Vagina (tissue), 2 donors: ENCODE measurements around the gene CHST5. TPM values are rescaled to one million over a fixed set of nuclear protein-coding genes. Genes with fewer than 3 reads are reported as not detected.
"Not testable (repeated sequence)": the region's sequence is repeated elsewhere in the genome, so short reads cannot be mapped to it uniquely, and the experiment has no call there.

ENCODE experiments used
- DNase-seq, 2 donors: peaks; one replicate each; pipeline ENCODE4 v3.0.0-alpha.2; 2017; ENCODE audit errors: extremely low spot score in 2 of 2
- H3K27ac ChIP-seq: fragments of 200-600 bp; sonication (generic); one replicate; pipeline ENCODE4 v1.5.1; 2019
- H3K27me3 ChIP-seq: fragments of 200-600 bp; sonication (generic); one replicate; pipeline ENCODE4 v1.5.1; 2019
- H3K36me3 ChIP-seq, 2 donors: fragments of 200-600 bp; sonication (generic); one replicate each; pipeline ENCODE4 v1.5.1; 2017 to 2019
- H3K4me1 ChIP-seq: fragments of 200-600 bp; sonication (generic); one replicate; pipeline ENCODE4 v1.5.1; 2019
- H3K4me3 ChIP-seq, 2 donors: fragments of 200-600 bp; sonication (generic); 1 replicate in 1 of 2; 2 replicates in 1 of 2; pipeline ENCODE4 v1.5.1; 2016 to 2019
- H3K9me3 ChIP-seq: fragments of 200-600 bp; sonication (generic); one replicate; pipeline ENCODE4 v1.5.1; 2019
- CTCF ChIP-seq, 3 experiments: fragments of 450-650 bp in 2 of 3; fragments of 200-600 bp in 1 of 3; sonication (generic) in 1 of 3; IDR thresholded peaks; one replicate each; pipeline ENCODE4 v1.5.1; 2017 to 2019; ENCODE audit warnings: antibody characterized with exemption in 3 of 3, mild to moderate bottlenecking in 2 of 3, moderate library complexity in 2 of 3
- POLR2A ChIP-seq, 2 donors: fragments of 450-650 bp; IDR thresholded peaks; one replicate each; pipeline ENCODE4 v1.6.1; 2017; ENCODE audit warnings: antibody characterized with exemption in 2 of 2, mild to moderate bottlenecking in 2 of 2, moderate library complexity in 2 of 2
- POLR2AphosphoS5 ChIP-seq, 2 donors: sonication (generic); formaldehyde crosslinking; IDR thresholded peaks; one replicate each; pipeline ENCODE4 v1.9.0; 2017; ENCODE audit warnings: antibody characterized with exemption in 2 of 2, mild to moderate bottlenecking in 2 of 2, low read depth in 1 of 2; ENCODE audit not compliant: insufficient read depth in 1 of 2
- intact Hi-C: fragments of 100-400 bp; cut with DNase I; formaldehyde crosslinking; loops from one replicate; pipeline ENCODE4 v1.15.1; 2023
- total RNA-seq: library from RNA; depleted of rRNA; stranded (reverse); fragments of >200 nt; gene quantifications from one replicate; pipeline ENCODE4 v1.2.3, GENCODE V29; 2016

CHST5 gene
- total RNA-seq, 1 donor from 2014 or later = not detected

GRCh38 chr16:75541236-75541635 is 5.3 kb upstream of the CHST5 start:
- Histone ChIP-seq H3K36me3 (peaks cover 0 to 10% of the 10 kb centered on the region in 2 donors), H3K4me1 (no peaks in the 10 kb centered on the region), H3K4me3 (no peak overlapping the region), H3K9me3 (no peaks in the 10 kb centered on the region), H3K27me3 (no peaks in the 10 kb centered on the region), H3K27ac (no peak overlapping the region)
- TF ChIP-seq POLR2AphosphoS5 (IDR thresholded peaks at IDR 0.05; ENCODE audit: insufficient read depth in 1 of 2, low read depth in 1 of 2) = no peak
- TF ChIP-seq CTCF (IDR thresholded peaks at IDR 0.05) = no peak
- DNase-seq = no peak
- intact Hi-C loops = no loop called here

- not testable (repeated sequence) for DNase-seq
These were observed 3.1 kb upstream of the CHST5 start for GRCh38 chr16:75538882-75539565.

GRCh38 chr16:75537776-75538175 is 1.9 kb upstream of the CHST5 start:
- Histone ChIP-seq H3K27me3 (no peaks in the 10 kb centered on the region), H3K9me3 (no peaks in the 10 kb centered on the region), H3K4me3 (no peak overlapping the region), H3K4me1 (no peaks in the 10 kb centered on the region), H3K36me3 (no peaks in the 10 kb centered on the region), H3K27ac (no peak overlapping the region)
- intact Hi-C loops = no loop called here
- DNase-seq = no peak
- TF ChIP-seq POLR2A (IDR thresholded peaks at IDR 0.05) = no peak
- TF ChIP-seq CTCF (IDR thresholded peaks at IDR 0.05) = no peak
- TF ChIP-seq POLR2AphosphoS5 (IDR thresholded peaks at IDR 0.05; ENCODE audit: insufficient read depth in 1 of 2, low read depth in 1 of 2) = no peak

More at GRCh38 chr16:75538882-75539565, 3.1 kb upstream of the CHST5 start:
- H3K36me3 ChIP-seq, intact Hi-C loops, H3K27me3 ChIP-seq, H3K9me3 ChIP-seq, H3K27ac ChIP-seq, H3K4me3 ChIP-seq, H3K4me1 ChIP-seq: not testable (repeated sequence)

GRCh38 chr16:75535211-75535843 is 581 bp downstream of the CHST5 start:
- no peaks in the 10 kb centered on the region for H3K36me3 ChIP-seq
- H3K9me3 ChIP-seq = no peaks in the 10 kb centered on the region
- TF ChIP-seq CTCF (IDR thresholded peaks at IDR 0.05) (no peak), POLR2AphosphoS5 (IDR thresholded peaks at IDR 0.05; ENCODE audit: insufficient read depth in 1 of 2, low read depth in 1 of 2) (no peak), POLR2A (IDR thresholded peaks at IDR 0.05) (no peak)
- no peak for DNase-seq
- H3K4me3 ChIP-seq = no peak overlapping the region
- no peak overlapping the region for H3K27ac ChIP-seq
- intact Hi-C loops = no loop called here
- no peaks in the 10 kb centered on the region for H3K27me3 ChIP-seq
- no peaks in the 10 kb centered on the region for H3K4me1 ChIP-seq

GRCh38 chr16:75534560-75535205 is 1.2 kb downstream of the CHST5 start:
- no peak for DNase-seq
- Histone ChIP-seq H3K27ac (no peak overlapping the region), H3K27me3 (no peaks in the 10 kb centered on the region), H3K4me1 (no peaks in the 10 kb centered on the region), H3K4me3 (no peak overlapping the region), H3K9me3 (no peaks in the 10 kb centered on the region), H3K36me3 (no peaks in the 10 kb centered on the region)
- TF ChIP-seq POLR2AphosphoS5 (IDR thresholded peaks at IDR 0.05; ENCODE audit: insufficient read depth in 1 of 2, low read depth in 1 of 2) = no peak
- no peak for TF ChIP-seq POLR2A (IDR thresholded peaks at IDR 0.05)
- TF ChIP-seq CTCF (IDR thresholded peaks at IDR 0.05) = no peak
- intact Hi-C loops = no loop called here
